IgD-negative memory B cell (primary cell): Measurements from ENCODE around the gene MPHOSPH10. TPM values are rescaled to one million over a fixed set of nuclear protein-coding genes. Genes with fewer than 3 reads are reported as not detected.
"Not testable (repeated sequence)": the region's sequence is repeated elsewhere in the genome, so short reads cannot be mapped to it uniquely, and the experiment has no call there.

Experiments
- H3K27ac Mint-ChIP-seq, 3 donors: one replicate each; pipeline ENCODE4 v1.8.0; 2020 to 2022; ENCODE audit warnings: mild to moderate bottlenecking in 3 of 3, mixed read lengths in 3 of 3, moderate library complexity in 1 of 3
- H3K27me3 Mint-ChIP-seq: one replicate; pipeline ENCODE4 v1.8.0; 2021; ENCODE audit warnings: mixed read lengths
- H3K36me3 Mint-ChIP-seq: one replicate; pipeline ENCODE4 v1.8.0; 2020; ENCODE audit warnings: mild to moderate bottlenecking, mixed read lengths
- H3K4me1 Mint-ChIP-seq, 3 donors: one replicate each; pipeline ENCODE4 v1.8.0; 2020 to 2022; ENCODE audit warnings: mixed read lengths in 3 of 3, mild to moderate bottlenecking in 1 of 3
- H3K4me3 Mint-ChIP-seq, 4 donors: one replicate each; pipeline ENCODE4 v1.8.0; 2020 to 2022; ENCODE audit warnings: mild to moderate bottlenecking in 4 of 4, mixed read lengths in 4 of 4, moderate library complexity in 3 of 4
- H3K9me3 Mint-ChIP-seq, 3 donors: one replicate each; pipeline ENCODE4 v1.8.0; 2020 to 2021; ENCODE audit warnings: mixed read lengths in 3 of 3, mild to moderate bottlenecking in 1 of 3
- polyA plus RNA-seq: library from polyadenylated mRNA; unstranded; fragments of 300-500 nt; fragmentation: Illumina TruSeq; gene quantifications from one replicate; pipeline ENCODE4 v1.2.3, GENCODE V29; 2021

Gene MPHOSPH10
- polyA plus RNA-seq, 1 donor from 2014 or later: 25.2 TPM

DNA sequence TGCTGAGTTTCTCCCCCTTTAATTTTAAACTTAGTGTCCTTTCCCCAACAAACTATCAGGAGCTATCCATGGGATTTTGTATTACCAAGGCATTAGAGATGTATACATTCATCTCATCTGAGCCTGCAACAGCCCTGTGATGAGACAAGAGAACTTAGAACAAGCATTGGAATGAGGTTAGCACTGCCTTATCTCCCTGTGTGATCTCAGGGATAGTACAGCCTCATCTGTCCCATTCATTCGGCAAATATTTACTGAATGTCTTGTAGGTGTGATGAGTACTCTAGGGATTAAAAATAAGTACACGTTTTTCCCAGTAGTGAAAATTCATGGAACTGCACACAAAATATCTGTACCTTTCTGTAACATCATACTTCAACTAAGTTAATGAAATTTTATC, 50.9 kb downstream of the MPHOSPH10 start:
- Mint-ChIP-seq H3K27ac (no peak overlapping the region), H3K36me3 (peaks cover 3% of the 10 kb centered on the region), H3K4me3 (no peak overlapping the region), H3K9me3 (no peaks in the 10 kb centered on the region), H3K27me3 (peaks cover 2% of the 10 kb centered on the region), H3K4me1 (no peaks in the 10 kb centered on the region)

DNA sequence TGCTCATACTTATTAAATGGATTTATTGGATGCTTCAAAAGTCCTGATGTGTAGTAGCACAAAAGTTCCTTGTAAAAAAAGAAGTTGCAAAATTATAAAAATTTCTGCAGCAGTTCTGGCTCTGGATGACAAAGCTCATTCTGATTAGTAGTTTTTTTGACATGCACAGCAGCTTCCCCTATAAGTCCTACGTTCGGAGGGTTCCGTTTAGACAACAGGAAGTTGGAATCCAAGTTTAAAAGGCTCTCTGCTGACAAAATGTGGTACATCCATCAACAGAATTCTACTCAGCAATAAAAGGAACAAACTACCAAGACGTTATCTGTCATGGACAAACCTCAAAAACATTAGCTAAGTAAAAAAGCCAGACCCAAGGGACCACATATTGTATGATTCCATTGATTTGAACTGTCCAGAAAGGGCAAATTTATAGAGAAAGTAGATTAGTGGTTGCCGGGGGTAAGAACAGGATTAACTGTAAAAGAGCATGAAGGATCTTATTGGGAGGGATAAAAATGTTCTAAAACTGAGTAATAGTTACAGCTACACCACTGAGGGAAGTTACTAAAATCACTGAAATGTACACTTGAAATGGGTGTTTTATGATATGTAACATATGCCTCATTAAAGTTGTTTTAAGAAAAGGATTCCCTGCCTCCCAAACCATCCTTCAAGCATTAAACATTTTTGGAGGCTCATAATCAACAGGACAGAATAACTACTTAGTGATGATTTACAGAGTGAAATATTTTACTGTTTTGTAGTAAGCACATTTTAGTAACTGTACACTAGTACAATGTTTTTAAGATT, 53.1 kb downstream of the MPHOSPH10 start:
- H3K27me3 Mint-ChIP-seq, H3K4me1 Mint-ChIP-seq, H3K9me3 Mint-ChIP-seq, H3K4me3 Mint-ChIP-seq, H3K36me3 Mint-ChIP-seq, H3K27ac Mint-ChIP-seq: not testable (repeated sequence)

DNA sequence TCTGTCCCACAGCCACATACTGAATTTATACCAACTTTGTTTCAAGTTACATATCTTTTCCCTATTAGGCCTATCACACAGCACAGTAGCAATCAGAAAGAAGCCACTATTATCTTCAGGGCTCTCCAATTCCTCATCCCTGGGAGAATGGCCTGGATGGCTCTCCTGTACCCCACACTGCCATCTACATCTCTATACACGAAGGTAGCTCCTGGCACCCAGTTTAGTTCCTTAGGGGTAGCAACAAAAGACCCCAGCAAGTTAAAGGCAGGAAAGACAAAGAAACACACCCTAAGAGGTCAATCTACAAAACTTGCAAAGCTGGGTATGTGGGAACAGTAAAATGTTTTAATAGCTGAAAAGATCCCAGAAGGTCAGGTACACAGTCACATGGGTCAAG, 56.5 kb downstream of the MPHOSPH10 start:
- no peaks in the 10 kb centered on the region for H3K27me3 Mint-ChIP-seq
- H3K4me3 Mint-ChIP-seq: no peak overlapping the region
- no peaks in the 10 kb centered on the region for H3K9me3 Mint-ChIP-seq
- no peak overlapping the region for H3K27ac Mint-ChIP-seq
- no peaks in the 10 kb centered on the region for H3K4me1 Mint-ChIP-seq
- H3K36me3 Mint-ChIP-seq: peaks cover 7% of the 10 kb centered on the region

DNA sequence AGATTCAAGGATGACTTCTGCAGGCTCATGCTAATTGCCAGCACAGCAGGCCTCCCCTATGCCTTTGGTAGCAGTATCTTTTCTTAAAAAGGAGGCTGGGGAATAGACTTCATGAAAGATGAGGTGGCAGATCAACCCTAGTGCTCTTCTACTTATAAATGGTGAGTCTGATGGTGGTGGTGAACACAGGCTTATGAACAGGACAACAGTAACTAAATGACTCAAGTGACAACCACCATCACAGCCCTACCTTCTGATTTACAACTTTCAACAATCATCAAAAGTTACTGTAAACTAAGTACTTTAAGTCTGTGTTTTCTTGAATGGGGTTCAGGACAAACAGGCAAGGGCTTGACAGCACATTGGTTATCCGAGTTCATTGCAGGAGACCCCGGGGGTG, 57.2 kb downstream of the MPHOSPH10 start:
- Mint-ChIP-seq H3K36me3 (peaks cover 7% of the 10 kb centered on the region), H3K27ac (no peak overlapping the region), H3K4me3 (no peak overlapping the region), H3K4me1 (no peaks in the 10 kb centered on the region), H3K27me3 (no peaks in the 10 kb centered on the region), H3K9me3 (no peaks in the 10 kb centered on the region)

DNA sequence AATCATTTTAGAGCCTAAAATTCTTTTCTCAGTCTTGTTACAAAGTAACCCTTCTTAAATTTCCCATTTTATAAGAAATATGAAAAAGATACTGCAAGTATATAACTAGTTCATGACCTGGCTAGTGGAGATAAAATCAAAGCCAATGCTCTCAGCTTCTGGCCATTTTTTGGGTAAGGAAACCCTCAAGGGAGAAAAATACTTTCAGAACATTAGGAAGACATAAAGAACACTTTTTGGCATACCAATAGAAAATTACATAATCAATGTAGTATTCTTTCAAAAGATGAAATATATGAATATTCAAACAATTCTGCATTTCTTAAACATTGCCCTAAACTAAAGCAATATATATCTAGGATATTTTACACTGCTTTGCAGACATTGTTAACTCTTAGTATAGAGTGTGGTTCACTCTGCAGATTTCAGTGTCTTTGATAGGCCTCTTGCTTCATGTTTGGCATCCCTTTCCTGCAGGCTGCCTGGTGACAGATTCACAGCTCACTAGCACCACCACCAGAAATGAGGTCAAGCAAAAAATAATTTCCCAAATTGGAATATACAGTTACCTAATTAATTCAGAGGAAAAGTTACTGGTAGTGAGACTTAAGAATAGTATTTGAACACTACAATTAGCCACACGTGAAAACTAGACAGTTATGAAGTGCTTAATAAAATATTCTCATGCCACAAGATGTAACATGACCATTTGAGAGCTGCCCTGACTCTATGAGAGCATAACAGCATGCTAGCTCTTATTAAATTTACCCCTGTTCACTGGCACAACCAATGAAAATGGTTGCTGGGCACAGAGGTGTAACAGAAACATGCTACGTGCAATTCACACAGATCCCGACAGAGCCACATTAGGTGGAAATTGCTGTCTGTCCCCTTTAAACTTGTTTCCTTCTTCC, 60.5 kb downstream of the MPHOSPH10 start:
- no peaks in the 10 kb centered on the region for H3K27me3 Mint-ChIP-seq
- peaks cover 0 to 8% (median 4%) of the 10 kb centered on the region in 3 donors for H3K9me3 Mint-ChIP-seq
- H3K4me3 Mint-ChIP-seq: no peak overlapping the region
- H3K4me1 Mint-ChIP-seq: no peaks in the 10 kb centered on the region
- H3K27ac Mint-ChIP-seq: no peak overlapping the region
- H3K36me3 Mint-ChIP-seq: peaks cover 11% of the 10 kb centered on the region

DNA sequence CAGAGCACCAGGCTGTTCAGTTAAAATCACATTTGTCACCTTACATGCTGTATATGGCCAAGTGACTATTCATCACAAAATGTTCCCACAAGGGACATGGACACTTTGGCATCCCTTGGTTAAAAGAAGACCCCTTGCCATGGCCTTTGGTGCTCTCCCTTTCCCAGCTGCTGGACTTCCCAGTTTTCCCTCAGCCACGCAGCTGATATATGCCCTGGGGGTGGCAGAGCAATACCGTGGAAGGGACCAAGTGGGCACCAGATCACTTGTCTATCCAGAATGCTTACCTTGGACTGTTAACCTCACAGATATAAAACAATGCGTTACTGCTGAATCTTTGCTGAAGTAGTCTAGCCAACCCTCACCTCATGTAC, 61.1 kb downstream of the MPHOSPH10 start:
- peaks cover 16% of the 10 kb centered on the region for H3K36me3 Mint-ChIP-seq
- H3K9me3 Mint-ChIP-seq: peaks cover 1 to 11% (median 8%) of the 10 kb centered on the region in 3 donors
- no peak overlapping the region for H3K27ac Mint-ChIP-seq
- H3K27me3 Mint-ChIP-seq: no peaks in the 10 kb centered on the region
- H3K4me3 Mint-ChIP-seq: no peak overlapping the region
- H3K4me1 Mint-ChIP-seq: no peaks in the 10 kb centered on the region

Other genes starting within 250 kb of the MPHOSPH10 start
- gene VAX2, start 230.1 kb upstream of the MPHOSPH10 start, polyA plus RNA-seq: not detected
- gene ATP6V1B1, start 194.7 kb upstream of the MPHOSPH10 start, polyA plus RNA-seq: not detected
- gene ANKRD53, start 152.0 kb upstream of the MPHOSPH10 start, polyA plus RNA-seq: not detected
- 24.9 TPM for gene TEX261, start 135.8 kb upstream of the MPHOSPH10 start, polyA plus RNA-seq
- 121 TPM for gene NAGK, start 62.0 kb upstream of the MPHOSPH10 start, polyA plus RNA-seq
- gene MCEE, start 405 bp upstream of the MPHOSPH10 start, polyA plus RNA-seq: 25.9 TPM
- 3.1 TPM for gene PAIP2B, start 96.5 kb downstream of the MPHOSPH10 start, polyA plus RNA-seq
- gene ZNF638, start 201.1 kb downstream of the MPHOSPH10 start, polyA plus RNA-seq: 60.3 TPM